ENCODE results near the gene BFSP1.

GRCh38 chr20:17508756-17509155 is 22.4 kb downstream of the BFSP1 start:
- no peak for TF ChIP-seq CTCF (IDR thresholded peaks at IDR 0.05; ENCODE audit: insufficient read depth, low read length)
- no peak for TF ChIP-seq POLR2AphosphoS5 (IDR thresholded peaks at IDR 0.05; ENCODE audit: low read depth)

Measured in HL-60 (cell line).